HG02885 (cell line): Measurements from ENCODE around the gene MRPL14.

Source experiments
- ATAC-seq: cut with Tn5 transposase; IDR thresholded peaks from one replicate; pipeline ENCODE4 v1.9.1; 2021; ENCODE audit warnings: mild to moderate bottlenecking; ENCODE audit not compliant: unreplicated experiment, poor library complexity

Gene MRPL14

GRCh38 chr6:44071670-44072451 is 55.4 kb downstream of the MRPL14 start:
- no peak for ATAC-seq

GRCh38 chr6:44068607-44069296 is 58.5 kb downstream of the MRPL14 start:
- ATAC-seq = no peak

GRCh38 chr6:44067173-44068139 is 59.8 kb downstream of the MRPL14 start:
- no peak for ATAC-seq

- no peak for ATAC-seq
Observed at GRCh38 chr6:44066394-44067172, 60.7 kb downstream of the MRPL14 start.

- no peak for ATAC-seq
Observed at GRCh38 chr6:44065443-44066140, 61.7 kb downstream of the MRPL14 start.

GRCh38 chr6:44064948-44065272 is 62.3 kb downstream of the MRPL14 start:
- ATAC-seq = no peak

GRCh38 chr6:44064089-44064947 is 62.9 kb downstream of the MRPL14 start:
- no peak for ATAC-seq

GRCh38 chr6:44063561-44064059 is 63.6 kb downstream of the MRPL14 start:
- ATAC-seq = no peak
